ENCODE data around the gene SOD1. TPM values are rescaled to one million over a fixed set of nuclear protein-coding genes. Genes with fewer than 3 reads are reported as not detected.

The SOD1 gene
- total RNA-seq, 1 donor from 2014 or later = 384 TPM

DNA sequence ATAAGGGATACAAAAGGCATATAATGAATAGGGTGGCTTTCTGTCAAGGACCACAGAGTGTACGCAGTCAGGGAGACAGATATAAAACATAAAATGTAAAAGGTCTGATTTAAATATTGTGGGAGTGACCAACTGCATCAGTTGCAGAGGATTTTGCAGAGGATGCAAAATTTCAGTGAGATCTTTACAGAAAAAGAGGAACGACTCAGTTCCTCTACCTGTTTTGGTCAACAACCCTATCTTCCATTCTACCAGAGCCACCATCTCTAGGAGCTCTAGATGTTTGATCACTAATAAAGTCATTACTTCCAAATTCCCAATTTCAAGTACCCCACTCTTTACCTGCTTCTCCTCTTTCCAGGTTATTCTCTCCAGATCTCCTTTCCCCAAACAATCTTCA is 16.5 kb downstream of the SOD1 start:
- DNase-seq (ENCODE audit: low spot score) = no peak
- intact Hi-C loops (cut with DNase I) = no loop called here

DNA sequence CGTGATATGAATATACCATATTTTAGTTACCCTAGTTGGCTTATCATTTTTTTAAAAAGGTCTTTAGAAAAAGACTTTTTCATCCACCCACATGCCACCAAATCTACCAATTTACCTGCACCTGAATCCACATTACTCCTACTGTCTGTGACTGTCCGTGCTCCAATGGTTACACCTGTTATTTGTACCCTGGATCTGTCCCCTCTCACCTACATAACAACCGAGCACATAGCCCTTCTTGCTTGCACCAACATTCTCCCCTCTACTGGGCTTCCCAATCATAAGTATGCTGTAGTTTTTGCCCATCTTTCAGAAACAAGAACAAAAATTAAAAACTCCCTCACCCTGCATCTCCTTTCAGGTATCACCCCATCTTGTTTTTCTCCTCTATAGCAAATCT is 17.6 kb downstream of the SOD1 start:
- intact Hi-C loops (cut with DNase I) = no loop called here
- no peak for DNase-seq (ENCODE audit: low spot score)

DNA sequence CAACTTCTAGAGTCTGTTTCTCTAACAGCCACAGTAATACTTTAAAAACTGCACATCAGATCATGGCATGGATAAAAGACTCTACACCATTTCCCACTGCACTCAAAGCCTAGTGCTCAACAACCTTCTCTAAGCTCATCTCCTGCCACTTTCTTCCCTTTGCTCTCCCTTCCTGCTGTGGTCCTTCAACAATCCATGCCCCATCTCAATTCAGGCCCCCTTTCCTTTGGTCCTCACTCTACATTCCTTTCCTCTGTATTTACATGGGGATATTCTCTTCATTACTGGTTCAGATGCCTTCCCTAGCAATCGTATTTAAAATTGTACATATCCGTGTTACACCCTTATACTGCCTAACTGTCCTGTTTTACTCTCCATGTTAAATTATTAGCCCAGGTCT is 19.0 kb downstream of the SOD1 start:
- intact Hi-C loops (cut with DNase I) = no loop called here
- DNase-seq (ENCODE audit: low spot score) = no peak

DNA sequence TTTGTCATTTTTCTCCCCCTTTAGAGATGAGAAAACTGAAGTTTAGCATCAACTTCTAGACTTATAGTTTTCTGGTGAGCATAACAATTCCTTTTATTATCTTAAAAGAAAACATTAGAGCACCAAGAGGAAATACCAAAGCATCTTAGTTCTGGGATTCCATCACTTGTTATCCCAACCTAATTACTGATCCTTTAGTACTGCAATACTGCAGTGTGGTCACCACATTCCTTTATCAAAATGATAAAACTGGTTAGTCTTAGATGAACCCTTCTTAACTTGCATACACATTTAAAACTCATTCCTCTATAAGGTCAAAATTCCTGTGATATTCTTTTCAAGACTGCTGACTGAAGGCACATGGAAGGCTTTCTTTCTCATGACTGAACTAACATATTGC is 23.1 kb downstream of the SOD1 start:
- no peak for DNase-seq (ENCODE audit: low spot score)
- intact Hi-C loops (cut with DNase I) = no loop called here

DNA sequence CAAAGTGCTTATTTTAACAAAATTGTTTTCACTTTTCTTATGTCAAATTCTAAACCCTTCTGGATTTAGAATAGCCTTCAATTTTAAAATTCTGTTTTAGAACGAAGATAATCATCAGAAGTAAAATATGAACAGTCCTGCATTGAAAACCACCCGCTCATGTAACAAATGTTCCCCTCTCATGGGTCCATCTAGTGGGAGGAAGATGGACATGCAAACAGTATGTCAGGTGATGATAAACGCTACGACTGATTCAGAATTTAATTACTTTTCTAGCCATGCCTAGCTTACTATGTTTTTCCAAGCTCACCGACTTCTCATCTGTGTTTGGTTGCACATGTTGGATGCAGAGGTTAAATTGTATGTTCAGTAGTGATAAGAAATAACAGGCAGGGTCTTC is 23.5 kb downstream of the SOD1 start:
- intact Hi-C loops (cut with DNase I) = no loop called here
- no peak for DNase-seq (ENCODE audit: low spot score)

DNA sequence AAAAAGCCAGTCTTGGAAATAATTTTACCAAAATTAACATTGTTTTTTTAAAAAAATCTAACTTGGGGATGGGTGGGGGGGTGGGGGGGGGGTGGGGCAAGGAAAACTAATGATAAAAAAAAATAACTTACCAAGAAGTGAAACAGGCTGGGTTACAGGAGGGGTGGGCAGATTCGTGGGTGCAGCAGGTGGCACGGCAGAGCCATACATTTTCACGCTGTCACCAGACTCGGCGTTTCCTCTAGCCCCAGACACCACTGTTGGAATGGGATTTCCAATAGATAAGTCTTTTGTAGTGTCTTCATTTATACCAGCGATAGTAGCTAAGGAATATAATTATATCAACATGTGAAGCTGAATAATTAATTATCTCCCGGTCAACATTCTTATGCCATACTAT is 25.4 kb downstream of the SOD1 start:
- no peak for DNase-seq (ENCODE audit: low spot score)
- intact Hi-C loops (cut with DNase I) = no loop called here

DNA sequence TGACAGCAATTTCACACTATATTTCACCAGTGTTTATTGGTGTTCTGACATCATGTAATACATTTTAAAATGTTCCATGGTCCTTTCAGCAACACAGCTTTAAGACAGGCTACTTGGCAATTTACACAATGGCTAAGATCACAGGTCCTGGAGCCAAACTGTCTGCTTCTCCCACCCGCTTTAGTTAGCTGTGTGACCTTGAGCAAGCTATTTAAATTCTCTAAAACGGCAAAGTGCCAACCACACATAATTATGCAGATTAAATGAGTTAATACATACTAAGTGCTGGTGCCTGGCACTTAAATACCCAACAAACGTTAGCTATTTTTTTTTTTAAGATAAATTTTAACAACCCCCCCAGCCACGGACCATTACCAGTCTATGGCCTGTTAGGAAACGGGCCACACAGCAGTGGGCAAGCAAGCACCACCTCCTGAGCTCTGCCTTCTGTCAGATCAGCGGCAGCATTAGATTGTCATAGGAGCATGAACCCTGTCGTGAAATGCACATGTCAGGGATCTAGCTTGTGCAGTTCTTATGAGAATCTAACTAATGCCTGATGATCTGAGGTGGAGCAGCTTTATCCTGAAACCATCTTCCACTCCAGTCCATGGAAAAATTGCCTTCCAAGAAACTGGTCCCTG is 26.9 kb downstream of the SOD1 start:
- intact Hi-C loops (cut with DNase I) = no loop called here
- no peak for DNase-seq (ENCODE audit: low spot score)

DNA sequence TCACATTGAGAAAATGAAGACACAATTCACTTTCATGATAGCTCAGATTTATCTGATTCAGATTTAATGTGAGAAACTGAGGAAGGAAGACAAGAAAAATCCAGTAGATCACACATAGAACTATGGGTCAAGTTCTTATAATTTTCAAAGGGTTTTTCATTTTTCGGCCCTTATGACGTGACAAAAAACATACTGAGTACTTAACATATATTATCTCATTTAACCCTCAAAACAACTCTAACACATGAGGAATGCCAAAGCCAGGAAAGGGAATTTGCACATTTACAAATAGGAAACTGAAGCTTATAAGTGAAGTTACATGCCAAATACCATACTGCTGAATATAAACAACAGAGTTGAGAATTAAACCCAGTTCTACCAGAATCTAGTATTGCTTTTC is 27.6 kb downstream of the SOD1 start:
- DNase-seq (ENCODE audit: low spot score) = no peak
- intact Hi-C loops (cut with DNase I) = no loop called here

DNA sequence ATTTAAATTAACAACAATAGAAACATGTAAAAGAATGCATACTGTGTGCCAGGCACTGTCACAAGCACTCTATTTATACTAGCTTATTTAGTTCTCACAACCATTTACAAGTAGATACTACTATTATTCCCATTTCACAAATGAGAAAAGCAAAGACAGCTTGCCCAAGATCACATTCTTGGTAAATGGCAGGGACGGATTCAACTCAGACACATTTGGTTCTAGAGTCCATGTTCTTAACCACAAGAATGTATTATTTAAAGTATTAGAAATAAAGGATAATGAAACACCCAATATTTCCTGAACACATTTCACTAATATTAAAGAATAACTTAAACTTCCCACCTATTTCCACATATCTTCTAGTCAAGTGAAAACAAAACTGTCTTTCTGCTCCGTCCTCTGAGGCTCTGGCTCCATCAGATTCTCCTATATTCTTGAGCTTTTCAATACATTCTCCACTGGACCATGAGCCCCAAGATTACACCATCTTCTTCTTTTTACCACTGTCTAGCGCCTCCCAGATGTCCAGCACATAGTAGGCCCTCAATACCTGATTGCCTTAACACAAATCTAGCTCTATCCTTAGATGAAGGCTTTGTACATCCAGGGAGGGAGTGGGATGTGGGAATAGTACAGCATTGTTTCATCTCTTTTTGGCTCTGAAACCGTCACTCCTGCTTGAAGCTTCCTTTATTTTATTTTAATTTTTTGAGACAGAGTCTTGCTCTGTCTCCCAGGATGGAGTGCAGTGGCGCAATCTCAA is 29.3 kb downstream of the SOD1 start:
- DNase-seq (ENCODE audit: low spot score) = no peak
- intact Hi-C loops (cut with DNase I) = no loop called here

DNA sequence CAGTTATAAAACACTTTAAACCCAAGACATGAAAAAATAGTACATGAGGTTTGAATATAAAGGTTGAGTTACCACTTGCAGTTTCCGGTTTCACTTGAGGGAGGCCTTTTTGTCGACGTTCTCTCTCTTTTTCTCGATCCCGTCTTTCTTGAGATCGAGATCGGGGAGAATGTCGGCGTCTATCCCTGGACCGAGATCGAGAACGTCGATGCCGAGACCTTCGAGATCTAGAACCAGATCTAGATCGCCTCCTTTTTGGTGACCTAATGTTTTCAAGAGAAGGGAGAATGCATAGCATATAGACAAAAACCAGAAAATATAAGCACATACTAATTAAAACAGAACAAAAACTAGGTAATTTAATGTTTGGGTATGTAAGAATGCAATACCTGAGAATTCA is 33.7 kb downstream of the SOD1 start:
- DNase-seq (ENCODE audit: low spot score) = no peak
- intact Hi-C loops (cut with DNase I) = no loop called here

DNA sequence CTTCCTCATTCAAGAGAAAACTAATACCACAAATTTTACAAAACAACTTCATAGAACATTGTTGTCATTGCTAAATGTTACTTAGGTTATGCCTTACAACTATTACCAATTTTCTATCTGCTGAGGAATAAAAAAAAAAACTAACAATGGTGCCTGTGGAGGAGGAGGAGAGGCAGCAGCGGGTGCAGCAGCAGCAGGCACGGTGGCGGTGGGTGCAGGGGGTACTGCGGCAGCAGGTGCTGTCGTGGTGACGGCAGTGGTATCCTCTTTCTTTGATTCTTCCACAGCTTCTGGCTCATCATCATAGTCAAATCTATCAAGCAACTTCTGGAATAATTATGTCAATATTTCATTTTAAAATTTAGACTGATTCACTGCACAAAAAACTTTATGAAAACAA is 36.9 kb downstream of the SOD1 start:
- DNase-seq (ENCODE audit: low spot score) = no peak
- intact Hi-C loops (cut with DNase I) = no loop called here

DNA sequence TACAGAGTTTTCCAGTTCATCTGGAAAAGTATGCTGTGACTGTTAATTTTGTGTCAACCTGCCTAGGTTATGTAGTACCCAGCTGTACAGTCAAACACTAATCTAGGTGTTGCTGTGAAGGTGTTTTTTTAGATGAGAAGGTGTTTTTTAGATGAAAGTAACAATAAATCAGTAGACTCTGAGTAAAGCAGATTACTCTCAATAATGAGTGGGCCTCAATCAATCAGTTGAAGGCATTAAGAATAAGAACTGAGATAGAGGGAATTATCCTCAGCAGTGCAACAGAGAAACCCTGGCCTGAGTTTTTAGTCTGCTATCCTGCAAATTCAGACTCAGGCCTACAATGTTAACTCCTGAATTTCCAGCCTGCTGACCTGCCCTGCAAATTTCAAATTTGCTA is 39.0 kb downstream of the SOD1 start:
- DNase-seq (ENCODE audit: low spot score) = no peak
- intact Hi-C loops (cut with DNase I) = no loop called here

DNA sequence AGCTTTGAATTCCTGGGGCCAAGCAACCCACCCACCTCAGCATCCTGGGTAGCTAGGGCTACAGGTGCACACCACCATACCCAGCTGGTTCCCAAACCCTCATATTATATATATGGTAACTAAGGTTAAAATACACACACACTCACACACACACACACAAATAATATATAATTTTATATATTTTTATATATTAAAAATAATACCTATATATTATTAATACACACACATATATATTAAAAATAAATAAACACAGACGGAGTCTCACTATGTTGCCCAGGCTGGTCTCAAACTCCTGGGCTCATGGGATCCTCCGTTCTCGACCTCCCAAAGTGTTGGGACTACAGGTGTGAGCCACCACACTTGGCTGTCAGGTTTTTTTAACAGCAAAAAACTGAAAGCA is 40.5 kb downstream of the SOD1 start:
- no peak for DNase-seq (ENCODE audit: low spot score)

DNA sequence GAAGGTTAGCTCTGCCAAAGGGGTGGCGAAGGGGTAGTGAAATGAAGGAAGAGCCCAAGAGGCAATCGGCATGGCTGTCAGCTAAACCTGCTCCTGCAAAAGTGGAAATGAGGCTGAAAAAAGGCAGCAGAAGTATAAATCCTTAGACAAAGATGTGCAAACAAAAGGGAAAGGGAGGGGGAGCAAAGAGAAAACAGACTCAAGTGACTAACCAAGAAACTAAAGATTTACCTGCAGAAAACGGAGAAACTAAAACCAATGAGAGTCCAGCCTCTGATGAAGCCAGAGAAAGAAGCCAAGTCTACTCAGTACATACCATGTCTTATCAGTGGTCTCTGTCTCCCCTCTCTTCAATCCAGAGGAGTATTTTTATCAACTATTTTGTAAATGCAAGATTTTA is 47.1 kb downstream of the SOD1 start:
- intact Hi-C loops (cut with DNase I) = no loop called here
- DNase-seq (ENCODE audit: low spot score) = no peak

More for the DNA sequence above, 40.5 kb downstream of the SOD1 start:
- intact Hi-C loops (cut with DNase I) = no loop called here

DNA sequence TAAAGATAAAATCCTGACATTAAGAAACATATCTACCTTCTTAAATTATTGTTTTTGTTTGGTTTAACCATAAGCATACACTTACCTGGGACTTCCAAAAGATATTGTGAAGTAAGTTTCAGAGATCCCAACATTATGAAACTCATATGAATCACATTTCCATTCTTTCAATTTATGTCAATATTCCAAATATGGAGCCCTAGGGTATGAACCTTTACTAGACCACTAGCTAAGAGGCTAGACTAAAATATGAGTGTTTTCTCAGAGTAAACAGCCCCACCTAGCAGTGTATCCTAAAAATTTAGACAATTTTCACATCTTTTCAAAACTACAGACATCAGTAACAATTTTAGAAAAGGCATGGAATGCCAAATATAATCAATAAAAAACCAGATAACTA is 48.0 kb downstream of the SOD1 start:
- intact Hi-C loops (cut with DNase I) = no loop called here
- DNase-seq (ENCODE audit: low spot score) = no peak

DNA sequence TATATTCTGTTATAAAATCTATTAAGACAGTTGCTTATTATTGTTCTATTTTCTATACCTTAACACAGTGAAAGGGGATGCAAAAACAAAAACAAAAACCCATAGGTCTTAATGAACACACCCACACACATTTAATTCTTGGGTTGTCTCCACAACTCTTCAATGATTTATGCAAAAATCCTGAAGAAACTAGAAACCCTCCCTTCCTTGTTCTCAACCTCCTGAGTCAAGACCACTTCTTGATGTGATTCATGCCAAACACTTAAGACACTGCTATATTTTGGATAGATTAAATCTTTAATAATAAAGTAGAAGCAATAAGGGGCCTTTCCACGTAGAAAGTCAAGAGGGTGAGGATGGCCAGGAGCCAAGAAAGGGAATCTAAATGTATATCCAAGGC is 49.0 kb downstream of the SOD1 start:
- intact Hi-C loops (cut with DNase I) = no loop called here
- no peak for DNase-seq (ENCODE audit: low spot score)

DNA sequence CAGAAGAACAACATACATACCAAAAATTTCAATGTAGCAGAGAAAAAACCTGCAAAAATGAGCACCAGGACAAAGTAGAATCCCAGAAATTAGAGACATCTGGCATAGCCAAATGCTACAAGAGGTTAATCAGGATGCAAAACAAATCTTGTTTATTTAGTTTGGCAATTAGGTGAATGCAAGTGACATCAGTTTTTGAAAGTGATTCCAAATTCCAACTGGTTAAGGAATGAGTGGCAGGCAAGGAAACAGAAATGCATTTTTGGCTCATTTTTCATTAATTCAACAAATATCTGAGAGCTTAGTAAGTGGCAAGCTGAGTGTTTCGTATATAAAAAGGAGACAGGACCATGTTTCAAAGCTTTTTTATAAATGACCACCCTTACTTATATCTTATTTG is 51.1 kb downstream of the SOD1 start:
- intact Hi-C loops (cut with DNase I) = no loop called here
- no peak for DNase-seq (ENCODE audit: low spot score)

DNA sequence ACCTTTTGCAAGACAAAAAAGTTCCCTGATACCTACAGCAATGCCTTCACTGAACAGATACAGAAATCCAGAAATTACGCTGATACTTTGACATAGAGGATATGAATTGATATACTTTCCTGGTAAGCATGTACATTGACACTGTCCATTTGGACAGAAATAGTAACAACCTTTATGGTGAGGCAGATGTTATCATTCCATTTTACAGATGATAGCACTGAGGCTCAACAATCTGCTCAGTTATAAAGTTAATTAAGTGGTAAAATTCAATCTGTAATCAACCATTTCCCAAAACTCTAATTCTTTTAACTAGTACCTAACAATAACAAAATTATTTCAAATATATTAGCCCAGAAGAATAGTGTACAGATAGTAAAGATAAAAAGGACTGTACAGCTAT is 51.8 kb downstream of the SOD1 start:
- intact Hi-C loops (cut with DNase I) = no loop called here

DNA sequence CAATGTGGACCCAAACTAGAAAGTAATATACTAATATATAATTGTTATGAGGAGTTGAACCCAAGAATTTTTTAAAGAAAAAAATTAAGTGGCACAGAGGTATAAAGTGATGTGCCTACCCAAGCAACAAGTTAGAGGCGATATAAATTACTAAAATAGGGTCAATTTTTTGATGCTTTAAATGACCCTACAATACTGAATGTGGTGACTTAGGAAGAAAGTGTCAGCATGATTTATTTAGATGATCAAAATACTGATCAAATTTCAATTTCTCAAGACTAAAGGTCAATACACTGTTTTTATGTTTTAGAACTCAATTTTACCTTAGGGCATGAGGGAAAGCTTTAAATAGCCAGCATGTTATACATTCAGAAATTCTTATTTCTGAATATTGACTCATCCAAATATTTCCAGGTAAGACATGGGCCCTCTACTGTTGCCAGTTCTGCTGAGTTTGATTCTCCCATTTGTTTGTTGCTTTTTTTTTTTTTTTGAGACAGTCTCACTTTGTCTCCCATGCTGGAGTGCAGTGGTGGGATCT is 52.3 kb downstream of the SOD1 start:
- DNase-seq (ENCODE audit: low spot score) = no peak
- intact Hi-C loops (cut with DNase I) = no loop called here

More for the DNA sequence above, 51.8 kb downstream of the SOD1 start:
- no peak for DNase-seq (ENCODE audit: low spot score)

DNA sequence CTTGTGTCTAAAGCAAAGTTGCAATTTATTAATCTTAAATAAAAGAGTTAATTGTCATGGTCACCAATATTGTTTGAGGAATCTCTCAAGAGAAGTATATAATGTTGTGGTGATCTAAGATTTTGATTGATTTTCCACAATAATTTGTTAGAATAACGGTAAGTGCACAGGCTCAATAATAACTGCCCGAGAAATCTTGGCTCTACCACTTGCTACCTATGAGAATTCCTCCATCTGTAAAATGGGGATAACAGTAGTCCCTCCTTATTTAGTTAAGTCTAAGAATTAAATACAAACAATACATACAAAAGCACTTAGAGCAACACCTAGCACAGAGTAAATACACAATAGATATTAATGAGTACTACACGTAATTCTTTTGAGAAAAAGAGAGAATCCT is 53.6 kb downstream of the SOD1 start:
- no peak for DNase-seq (ENCODE audit: low spot score)
- intact Hi-C loops (cut with DNase I) = no loop called here

DNA sequence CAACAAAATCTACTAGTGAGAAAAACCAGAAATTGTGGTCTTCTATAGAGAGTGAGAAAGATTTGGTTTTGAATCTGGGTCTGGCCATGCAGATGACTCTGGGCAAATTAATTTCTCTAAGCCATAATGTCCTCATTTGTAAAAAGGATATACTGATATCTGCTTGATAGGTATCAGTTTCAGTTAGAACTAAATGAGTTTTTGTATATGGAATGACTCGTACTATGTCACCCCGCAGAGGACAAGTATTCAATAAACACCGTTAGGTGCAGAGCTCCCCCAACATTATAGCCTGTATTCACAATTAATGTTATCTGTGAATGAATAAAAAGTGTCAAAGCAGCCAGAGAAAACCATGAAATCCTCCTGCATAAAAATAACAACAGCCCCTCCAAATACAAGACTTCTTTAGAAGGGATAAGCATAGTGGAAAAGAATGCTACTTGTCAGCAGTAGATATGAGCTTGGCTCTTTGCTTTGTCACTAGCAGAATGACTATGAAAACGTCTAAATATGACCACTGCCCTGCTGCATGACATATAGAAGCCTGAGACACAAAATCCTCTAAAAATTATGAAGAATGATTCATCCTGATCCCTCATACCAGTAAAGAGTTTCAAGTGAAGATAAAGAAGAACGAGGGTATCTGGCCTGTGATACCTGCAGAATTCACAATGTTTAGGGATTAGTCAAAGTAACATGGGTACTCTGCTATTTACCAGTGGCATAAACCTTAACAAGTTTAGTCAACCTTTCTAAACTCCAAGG is 54.7 kb downstream of the SOD1 start:
- intact Hi-C loops (cut with DNase I) = no loop called here
- DNase-seq (ENCODE audit: low spot score) = no peak

All from cardiac septum (tissue), 1 donor.